ENCODE measurements around the gene IMPDH1. TPM values are rescaled to one million over a fixed set of nuclear protein-coding genes. Genes with fewer than 3 reads are reported as not detected.

Gene IMPDH1
- total RNA-seq, 6 donors from 2014 or later, result 47.2 to 107 (median 81.5) TPM

- TF ChIP-seq POLR2A (IDR thresholded peaks at IDR 0.05), result peak in 1 of 4 donors; percentile 8
- TF ChIP-seq, protein P1, sequence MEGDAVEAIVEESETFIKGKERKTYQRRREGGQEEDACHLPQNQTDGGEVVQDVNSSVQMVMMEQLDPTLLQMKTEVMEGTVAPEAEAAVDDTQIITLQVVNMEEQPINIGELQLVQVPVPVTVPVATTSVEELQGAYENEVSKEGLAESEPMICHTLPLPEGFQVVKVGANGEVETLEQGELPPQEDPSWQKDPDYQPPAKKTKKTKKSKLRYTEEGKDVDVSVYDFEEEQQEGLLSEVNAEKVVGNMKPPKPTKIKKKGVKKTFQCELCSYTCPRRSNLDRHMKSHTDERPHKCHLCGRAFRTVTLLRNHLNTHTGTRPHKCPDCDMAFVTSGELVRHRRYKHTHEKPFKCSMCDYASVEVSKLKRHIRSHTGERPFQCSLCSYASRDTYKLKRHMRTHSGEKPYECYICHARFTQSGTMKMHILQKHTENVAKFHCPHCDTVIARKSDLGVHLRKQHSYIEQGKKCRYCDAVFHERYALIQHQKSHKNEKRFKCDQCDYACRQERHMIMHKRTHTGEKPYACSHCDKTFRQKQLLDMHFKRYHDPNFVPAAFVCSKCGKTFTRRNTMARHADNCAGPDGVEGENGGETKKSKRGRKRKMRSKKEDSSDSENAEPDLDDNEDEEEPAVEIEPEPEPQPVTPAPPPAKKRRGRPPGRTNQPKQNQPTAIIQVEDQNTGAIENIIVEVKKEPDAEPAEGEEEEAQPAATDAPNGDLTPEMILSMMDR (IDR thresholded peaks at IDR 0.05), result no peak
- DNase-seq (no peak), ATAC-seq (ENCODE audit: low FRiP score in 2 of 2) (peak in 1 of 2 donors; percentile 83)
- H3K27ac ChIP-seq, result peak overlapping the region; percentile 91 to 98 (median 94)
- peak overlapping the region; percentile 48 to 81 (median 74) for H3K4me3 ChIP-seq
- H3K4me1 ChIP-seq, result peaks cover 31 to 47% (median 42%) of the 10 kb centered on the region in 4 donors
- H3K27me3 ChIP-seq, result no peaks in the 10 kb centered on the region
- H3K9me3 ChIP-seq, result no peaks in the 10 kb centered on the region
- 1 to 2% methylated on average over 6 of the region's 6 CpGs for WGBS, 2 donors
- H3K36me3 ChIP-seq, result no peaks in the 10 kb centered on the region
Measured at GRCh38 chr7:128410451-128410753, 620 bp upstream of the IMPDH1 start.

GRCh38 chr7:128408709-128409595, 830 bp downstream of the IMPDH1 start:
- H3K27me3 ChIP-seq, result no peaks in the 10 kb centered on the region
- WGBS, 2 donors, result 29 to 32% methylated on average over 13 to 25 of the region's 25 CpGs
- H3K27ac ChIP-seq, result peak overlapping the region; percentile 91 to 98 (median 94)
- H3K36me3 ChIP-seq, result no peaks in the 10 kb centered on the region
- H3K4me1 ChIP-seq, result peaks cover 44 to 62% (median 56%) of the 10 kb centered on the region in 4 donors
- H3K4me3 ChIP-seq, result peak overlapping the region; percentile 48 to 81 (median 74)
- peak in 1 of 2 donors; percentile 70 for DNase-seq
- TF ChIP-seq, protein P1 (IDR thresholded peaks at IDR 0.05), result peak in 1 of 6 experiments; percentile 4
- TF ChIP-seq POLR2A (IDR thresholded peaks at IDR 0.05), result no peak
- H3K9me3 ChIP-seq, result no peaks in the 10 kb centered on the region
- no peak for ATAC-seq (ENCODE audit: low FRiP score in 2 of 2)

DNA sequence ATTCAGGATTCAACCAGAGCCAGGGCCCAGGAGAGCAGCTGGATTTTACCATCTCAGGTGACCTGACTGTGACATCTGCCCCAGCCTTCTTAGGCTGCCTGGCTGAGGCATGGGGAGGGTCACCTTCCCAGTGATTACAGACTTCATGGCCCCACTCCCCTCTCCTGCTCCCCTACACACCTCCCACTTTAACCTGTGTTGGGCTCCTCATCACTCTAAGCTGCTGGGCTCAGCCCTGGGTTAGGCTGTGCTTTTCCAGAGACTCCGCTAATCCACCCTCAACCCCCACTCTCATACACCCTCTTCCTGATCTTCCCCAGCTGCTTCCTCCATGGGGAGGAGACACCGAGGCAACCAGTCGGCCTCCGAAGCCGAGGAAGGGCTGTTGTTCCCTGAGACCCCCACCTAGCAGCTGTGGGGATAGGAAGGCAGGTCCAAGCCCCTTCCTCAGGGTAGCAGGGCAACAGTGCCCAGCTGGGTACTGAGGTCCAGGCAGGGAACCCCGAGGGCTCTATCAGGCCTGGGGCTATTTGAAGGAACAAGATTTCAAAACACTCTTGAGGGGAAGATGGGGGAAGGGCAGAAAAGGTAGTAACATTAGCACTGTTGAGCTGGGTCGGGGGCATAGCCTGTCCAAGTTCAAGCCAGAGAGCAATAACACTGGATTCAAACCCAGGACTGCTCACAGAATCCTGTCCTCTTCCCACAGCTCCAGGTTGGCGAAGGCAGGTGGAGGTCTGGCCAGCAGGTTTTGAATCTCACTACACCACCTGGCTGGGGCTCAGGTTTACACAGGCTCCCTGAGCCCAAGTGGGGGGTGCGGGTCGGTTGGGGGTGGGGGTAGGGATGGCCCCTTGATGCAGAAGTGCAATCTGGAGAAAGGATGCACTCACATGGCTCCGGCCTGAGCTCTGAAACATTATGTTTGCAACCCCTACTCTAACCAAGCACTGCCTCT, 1.8 kb downstream of the IMPDH1 start:
- H3K4me3 ChIP-seq, result peak overlapping the region in 3 of 4 donors; percentile 48 to 81 (median 78)
- H3K9me3 ChIP-seq, result no peaks in the 10 kb centered on the region
- H3K36me3 ChIP-seq, result peaks cover 0 to 7% (median 0%) of the 10 kb centered on the region in 4 donors
- no peak for ATAC-seq (ENCODE audit: low FRiP score in 2 of 2)
- H3K27me3 ChIP-seq, result no peaks in the 10 kb centered on the region
- H3K4me1 ChIP-seq, result peaks cover 44 to 66% (median 58%) of the 10 kb centered on the region in 4 donors
- WGBS, 2 donors, result 50 to 53% methylated on average over 9 to 11 of the region's 11 CpGs
- peak; percentile 32 to 41 for DNase-seq
- peak overlapping the region; percentile 91 to 98 (median 94) for H3K27ac ChIP-seq
- TF ChIP-seq POLR2A (IDR thresholded peaks at IDR 0.05) (no peak), EP300 (IDR thresholded peaks at IDR 0.05) (no peak), POLR2AphosphoS5 (IDR thresholded peaks at IDR 0.05) (no peak)
- TF ChIP-seq, protein P1 (IDR thresholded peaks at IDR 0.05), result no peak

DNA sequence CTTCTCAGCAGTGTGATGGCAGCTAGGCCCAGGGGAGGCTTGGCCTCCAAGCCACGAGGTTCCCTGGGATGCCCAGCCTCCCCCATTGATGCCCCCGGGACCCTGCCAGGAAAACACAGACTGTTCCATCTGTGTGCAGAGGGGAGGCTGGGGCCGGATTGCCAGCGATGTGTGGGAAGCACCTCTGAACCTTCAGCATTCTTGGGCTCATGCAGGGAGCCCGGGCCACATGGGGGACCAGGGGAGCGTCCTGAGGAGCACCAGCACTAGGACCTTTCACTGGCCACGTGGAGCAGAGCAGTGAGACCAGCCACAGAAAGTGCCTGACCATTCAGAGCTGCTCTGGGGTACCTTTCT, 2.6 kb downstream of the IMPDH1 start:
- peak overlapping the region in 1 of 4 donors; percentile 78 for H3K4me3 ChIP-seq
- H3K9me3 ChIP-seq, result no peaks in the 10 kb centered on the region
- 86 to 91% methylated on average over 2 to 7 of the region's 7 CpGs for WGBS, 2 donors
- DNase-seq (peak in 1 of 2 donors; percentile 34), ATAC-seq (ENCODE audit: low FRiP score in 2 of 2) (no peak)
- peaks cover 0 to 11% (median 1%) of the 10 kb centered on the region in 4 donors for H3K36me3 ChIP-seq
- peak overlapping the region; percentile 91 to 98 (median 94) for H3K27ac ChIP-seq
- H3K27me3 ChIP-seq, result no peaks in the 10 kb centered on the region
- peaks cover 44 to 66% (median 58%) of the 10 kb centered on the region in 4 donors for H3K4me1 ChIP-seq
- TF ChIP-seq POLR2A (IDR thresholded peaks at IDR 0.05) (no peak), EP300 (IDR thresholded peaks at IDR 0.05) (no peak), POLR2AphosphoS5 (IDR thresholded peaks at IDR 0.05) (no peak)
- TF ChIP-seq, protein P1 (IDR thresholded peaks at IDR 0.05), result no peak

Data from upper lobe of left lung (tissue), 6 donors.